Vagina (tissue), 2 donors: ENCODE data around the gene CCT5. TPM values are rescaled to one million over a fixed set of nuclear protein-coding genes. Genes with fewer than 3 reads are reported as not detected.
"Not testable (repeated sequence)": the region's sequence is repeated elsewhere in the genome, so short reads cannot be mapped to it uniquely, and the experiment has no call there.

ENCODE experiments used
- DNase-seq, 2 donors: peaks; one replicate each; pipeline ENCODE4 v3.0.0-alpha.2; 2017; ENCODE audit errors: extremely low spot score in 2 of 2
- H3K27ac ChIP-seq: fragments of 200-600 bp; sonication (generic); one replicate; pipeline ENCODE4 v1.5.1; 2019
- H3K27me3 ChIP-seq: fragments of 200-600 bp; sonication (generic); one replicate; pipeline ENCODE4 v1.5.1; 2019
- H3K36me3 ChIP-seq, 2 donors: fragments of 200-600 bp; sonication (generic); one replicate each; pipeline ENCODE4 v1.5.1; 2017 to 2019
- H3K4me1 ChIP-seq: fragments of 200-600 bp; sonication (generic); one replicate; pipeline ENCODE4 v1.5.1; 2019
- H3K4me3 ChIP-seq, 2 donors: fragments of 200-600 bp; sonication (generic); 1 replicate in 1 of 2; 2 replicates in 1 of 2; pipeline ENCODE4 v1.5.1; 2016 to 2019
- H3K9me3 ChIP-seq: fragments of 200-600 bp; sonication (generic); one replicate; pipeline ENCODE4 v1.5.1; 2019
- CTCF ChIP-seq, 3 experiments: fragments of 450-650 bp in 2 of 3; fragments of 200-600 bp in 1 of 3; sonication (generic) in 1 of 3; IDR thresholded peaks; one replicate each; pipeline ENCODE4 v1.5.1; 2017 to 2019; ENCODE audit warnings: antibody characterized with exemption in 3 of 3, mild to moderate bottlenecking in 2 of 3, moderate library complexity in 2 of 3
- POLR2A ChIP-seq, 2 donors: fragments of 450-650 bp; IDR thresholded peaks; one replicate each; pipeline ENCODE4 v1.6.1; 2017; ENCODE audit warnings: antibody characterized with exemption in 2 of 2, mild to moderate bottlenecking in 2 of 2, moderate library complexity in 2 of 2
- POLR2AphosphoS5 ChIP-seq, 2 donors: sonication (generic); formaldehyde crosslinking; IDR thresholded peaks; one replicate each; pipeline ENCODE4 v1.9.0; 2017; ENCODE audit warnings: antibody characterized with exemption in 2 of 2, mild to moderate bottlenecking in 2 of 2, low read depth in 1 of 2; ENCODE audit not compliant: insufficient read depth in 1 of 2
- intact Hi-C: fragments of 100-400 bp; cut with DNase I; formaldehyde crosslinking; loops from one replicate; pipeline ENCODE4 v1.15.1; 2023
- total RNA-seq: library from RNA; depleted of rRNA; stranded (reverse); fragments of >200 nt; gene quantifications from one replicate; pipeline ENCODE4 v1.2.3, GENCODE V29; 2016

The CCT5 gene
- total RNA-seq, 1 donor from 2014 or later: 83.2 TPM

- Histone ChIP-seq H3K27me3 (no peaks in the 10 kb centered on the region), H3K27ac (peak overlapping the region; percentile 79), H3K4me3 (peak overlapping the region; percentile 60 to 65), H3K9me3 (no peaks in the 10 kb centered on the region), H3K36me3 (no peaks in the 10 kb centered on the region), H3K4me1 (peaks cover 17% of the 10 kb centered on the region)
- no peak for TF ChIP-seq CTCF (IDR thresholded peaks at IDR 0.05)
- no peak for TF ChIP-seq POLR2AphosphoS5 (IDR thresholded peaks at IDR 0.05; ENCODE audit: insufficient read depth in 1 of 2, low read depth in 1 of 2)
- no peak for TF ChIP-seq POLR2A (IDR thresholded peaks at IDR 0.05)
- intact Hi-C loops: no loop called here
- DNase-seq: no peak
Observed at GRCh38 chr5:10306806-10307205, 56.7 kb downstream of the CCT5 start.

- H3K27me3 ChIP-seq: no peaks in the 10 kb centered on the region
- no peaks in the 10 kb centered on the region for H3K9me3 ChIP-seq
- peak within 1 kb of the TSS; percentile 79 for H3K27ac ChIP-seq
- H3K4me1 ChIP-seq: peaks cover 17% of the 10 kb centered on the region
- DNase-seq: no peak
- no peaks in the 10 kb centered on the region for H3K36me3 ChIP-seq
- intact Hi-C loops: no loop called here
- TF ChIP-seq POLR2A (IDR thresholded peaks at IDR 0.05) (no peak), CTCF (IDR thresholded peaks at IDR 0.05) (no peak), POLR2AphosphoS5 (IDR thresholded peaks at IDR 0.05; ENCODE audit: insufficient read depth in 1 of 2, low read depth in 1 of 2) (peak in 1 of 2 donors; percentile 59)
- peak within 1 kb of the TSS; percentile 60 to 65 for H3K4me3 ChIP-seq
Observed at GRCh38 chr5:10307206-10308148, 57.4 kb downstream of the CCT5 start, which contains the start of gene CMBL. Gene CMBL, minus strand, starts transcription at chr5:10307902. Its CDS starts 17,140 bp downstream, at chr5:10290762.

- TF ChIP-seq CTCF (IDR thresholded peaks at IDR 0.05) (no peak), POLR2A (IDR thresholded peaks at IDR 0.05) (no peak), POLR2AphosphoS5 (IDR thresholded peaks at IDR 0.05; ENCODE audit: insufficient read depth in 1 of 2, low read depth in 1 of 2) (no peak)
- no peaks in the 10 kb centered on the region for H3K27me3 ChIP-seq
- no peaks in the 10 kb centered on the region for H3K36me3 ChIP-seq
- no peak overlapping the region for H3K4me3 ChIP-seq
- no peak overlapping the region for H3K27ac ChIP-seq
- peaks cover 17% of the 10 kb centered on the region for H3K4me1 ChIP-seq
- no peak for DNase-seq
- H3K9me3 ChIP-seq: no peaks in the 10 kb centered on the region
- intact Hi-C loops: no loop called here
Observed at GRCh38 chr5:10308844-10309243, 58.8 kb downstream of the CCT5 start.

GRCh38 chr5:10310066-10310779 is 60.1 kb downstream of the CCT5 start:
- H3K36me3 ChIP-seq: no peaks in the 10 kb centered on the region
- no peak for DNase-seq
- intact Hi-C loops: no loop called here
- no peaks in the 10 kb centered on the region for H3K9me3 ChIP-seq
- peaks cover 17% of the 10 kb centered on the region for H3K4me1 ChIP-seq
- H3K4me3 ChIP-seq: no peak overlapping the region
- TF ChIP-seq POLR2AphosphoS5 (IDR thresholded peaks at IDR 0.05; ENCODE audit: insufficient read depth in 1 of 2, low read depth in 1 of 2): peak in 1 of 2 donors; percentile 18
- no peak for TF ChIP-seq CTCF (IDR thresholded peaks at IDR 0.05)
- H3K27me3 ChIP-seq: no peaks in the 10 kb centered on the region
- H3K27ac ChIP-seq: no peak overlapping the region

- intact Hi-C loops, DNase-seq, H3K9me3 ChIP-seq, H3K27me3 ChIP-seq, H3K27ac ChIP-seq, H3K36me3 ChIP-seq, H3K4me3 ChIP-seq: not testable (repeated sequence)
- peaks cover 13% of the 10 kb centered on the region for H3K4me1 ChIP-seq
Observed at GRCh38 chr5:10310835-10311570, 60.9 kb downstream of the CCT5 start.
